GM12891 (cell line): ENCODE measurements around the gene SPRR1A.

Experiments used
- PAX5 ChIP-seq: IDR thresholded peaks from 2 replicates; pipeline ENCODE4 v1.6.1; 2011; ENCODE audit warnings: low read length, moderate library complexity, mild to moderate bottlenecking; ENCODE audit not compliant: insufficient read depth, severe bottlenecking
- POLR2A ChIP-seq: IDR thresholded peaks from 2 replicates; pipeline ENCODE4 v1.6.1; 2011; ENCODE audit warnings: low read depth, low read length, control low read depth
- POLR2AphosphoS5 ChIP-seq: IDR thresholded peaks from 2 replicates; pipeline ENCODE4 v1.6.1; 2011; ENCODE audit warnings: low read depth, low read length, control low read depth
- SPI1 ChIP-seq: IDR thresholded peaks from 2 replicates; pipeline ENCODE4 v1.6.1; 2011; ENCODE audit warnings: low read depth, low read length, control low read depth
- TAF1 ChIP-seq: IDR thresholded peaks from 2 replicates; pipeline ENCODE4 v1.6.1; 2011; ENCODE audit warnings: low read depth, low read length, control low read depth

DNA sequence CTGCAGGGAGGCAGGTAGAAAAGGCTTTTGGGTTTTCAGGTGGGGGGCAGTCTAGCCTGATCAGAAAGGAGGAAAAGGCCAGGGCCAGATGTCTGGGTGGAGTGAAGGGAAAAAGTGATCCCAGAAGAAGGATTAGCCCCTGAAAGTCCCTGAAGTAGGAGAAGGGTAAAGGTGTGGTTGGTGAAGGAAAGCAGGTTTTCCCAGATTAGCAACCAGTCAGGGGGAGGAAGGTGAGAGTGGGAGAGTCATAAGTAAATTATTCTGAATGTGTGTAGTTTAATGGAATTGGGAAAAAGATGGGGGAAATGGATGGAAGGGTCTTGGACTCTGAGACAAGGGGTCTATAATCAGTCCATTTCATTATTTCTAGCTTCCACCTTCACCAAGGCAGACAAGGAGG is 647 bp upstream of the SPRR1A start:
- TF ChIP-seq SPI1: no peak
- TF ChIP-seq POLR2A: no peak
- TF ChIP-seq POLR2AphosphoS5: no peak
- TF ChIP-seq PAX5: no peak
- no peak for TF ChIP-seq TAF1
